NCI-H1092 treated with DMSO at 0.1 percent for 48 hours (cell line): ENCODE results near the gene FDX2.
"Not testable (repeated sequence)": the region's sequence is repeated elsewhere in the genome, so short reads cannot be mapped to it uniquely, and the experiment has no call there.

Source experiments
- DNase-seq: peaks from one replicate; lab custom pipeline; 2025; lab: John Stamatoyannopoulos, UW

FDX2 gene

DNA sequence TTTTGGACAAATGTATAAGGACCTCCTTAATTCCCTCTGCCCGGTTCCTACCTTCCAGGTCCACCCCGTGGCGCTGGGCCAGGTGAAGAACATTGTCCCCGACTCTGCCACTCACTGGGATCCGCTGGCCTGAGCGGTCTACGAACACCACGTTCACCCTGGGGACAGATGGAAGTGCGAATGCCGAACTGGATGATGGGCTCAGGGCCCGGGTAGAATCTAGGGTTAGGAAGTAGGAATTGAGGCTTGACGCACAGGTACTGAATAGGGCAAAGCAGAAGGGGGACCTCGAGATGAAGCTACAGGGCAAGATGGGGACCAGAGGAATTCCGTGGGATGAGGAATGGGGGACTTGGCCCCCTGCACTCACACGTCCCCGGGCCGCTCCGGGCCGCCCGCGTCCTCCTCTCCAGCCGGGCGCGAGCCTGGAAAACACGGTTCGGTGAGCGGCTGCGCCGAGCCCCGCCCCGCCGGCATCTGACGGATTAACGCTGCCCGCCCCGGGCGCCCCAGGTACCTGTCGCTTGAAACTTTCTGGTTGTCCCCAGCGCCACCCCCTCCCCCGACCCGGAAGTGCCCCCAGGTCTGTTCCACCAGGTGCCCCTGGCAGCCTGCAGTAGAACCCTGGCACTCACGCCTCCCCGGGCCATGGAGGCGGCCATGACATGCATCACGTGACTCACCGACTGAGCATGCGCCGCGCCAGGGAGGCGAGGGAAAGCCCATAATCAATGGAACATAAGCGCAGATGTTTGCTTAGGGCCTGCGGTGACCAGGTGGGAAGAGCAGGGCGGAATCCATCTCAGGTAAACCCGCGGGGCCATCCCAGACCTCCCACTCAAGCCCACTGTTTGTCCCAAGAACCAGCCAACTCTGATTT lies at the start of gene FDX2:
Gene FDX2 (minus strand): TSS at position 681 of the 880 bp plus-strand sequence. CDS start 19 bp downstream, at position 662.
- DNase-seq, result peak; percentile 88

DNA sequence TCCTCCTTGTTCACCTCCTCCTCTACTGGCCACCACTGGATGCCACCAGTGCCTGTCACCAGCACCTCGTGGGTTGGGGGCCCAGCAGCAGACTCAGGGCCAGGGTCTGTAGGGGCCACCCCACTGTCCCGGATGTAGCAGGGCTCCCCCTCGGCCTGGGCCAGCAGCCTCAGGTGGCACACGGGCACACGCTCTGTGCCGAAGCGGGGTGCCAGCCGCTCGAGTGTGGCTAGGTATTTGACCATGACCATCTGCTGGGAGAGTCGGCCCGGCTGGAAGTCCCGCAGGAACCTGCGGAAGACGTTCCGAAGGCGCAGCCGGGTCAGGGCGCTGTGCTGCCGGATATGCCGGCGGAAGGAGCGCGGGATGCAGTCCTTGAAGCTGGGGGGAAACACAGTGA lies 49.7 kb upstream of the FDX2 start:
- no peak for DNase-seq

DNA sequence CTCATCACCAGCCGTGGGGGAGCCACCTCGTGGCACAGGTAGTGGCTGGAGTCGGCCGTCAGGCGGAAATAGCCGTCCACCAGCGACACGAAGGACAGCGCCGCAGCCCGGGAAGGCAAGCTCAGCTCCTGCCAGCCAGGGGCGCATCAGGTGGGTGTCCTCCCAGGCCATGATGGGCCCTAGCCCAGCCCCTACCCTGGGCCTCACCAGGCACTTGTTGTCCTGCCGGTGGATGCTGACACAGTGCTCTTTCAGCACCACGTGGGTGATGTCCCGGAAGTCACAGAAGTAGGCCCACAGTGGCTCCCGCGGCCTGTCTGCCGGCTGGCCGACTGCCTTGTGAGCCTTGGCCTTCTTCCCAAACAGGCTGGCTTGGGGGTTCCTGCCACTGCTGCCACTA lies 48.8 kb upstream of the FDX2 start:
- DNase-seq, result no peak

DNA sequence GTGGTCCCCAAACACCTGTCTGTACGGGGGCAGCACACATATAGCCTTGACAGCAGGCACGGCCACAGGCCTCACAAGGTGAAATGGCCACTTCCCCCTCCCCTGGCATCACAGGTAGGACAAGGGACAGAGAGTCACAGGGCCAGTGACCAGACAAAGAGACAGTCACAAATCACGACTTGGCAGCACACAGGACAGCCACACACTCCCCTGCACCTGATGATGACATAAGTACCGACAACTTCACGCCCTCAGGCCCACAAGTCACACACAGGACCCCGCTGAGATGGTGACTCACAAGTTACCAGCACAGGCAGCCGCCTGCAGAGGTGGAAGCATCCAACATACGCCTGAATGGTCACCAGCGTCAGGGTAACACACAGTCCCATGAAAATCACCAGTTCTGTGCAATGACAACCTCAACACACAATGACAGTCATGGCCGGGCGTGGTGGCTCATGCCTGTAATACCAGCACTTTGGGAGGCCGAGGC lies 48.0 kb upstream of the FDX2 start:
- no peak for DNase-seq

DNA sequence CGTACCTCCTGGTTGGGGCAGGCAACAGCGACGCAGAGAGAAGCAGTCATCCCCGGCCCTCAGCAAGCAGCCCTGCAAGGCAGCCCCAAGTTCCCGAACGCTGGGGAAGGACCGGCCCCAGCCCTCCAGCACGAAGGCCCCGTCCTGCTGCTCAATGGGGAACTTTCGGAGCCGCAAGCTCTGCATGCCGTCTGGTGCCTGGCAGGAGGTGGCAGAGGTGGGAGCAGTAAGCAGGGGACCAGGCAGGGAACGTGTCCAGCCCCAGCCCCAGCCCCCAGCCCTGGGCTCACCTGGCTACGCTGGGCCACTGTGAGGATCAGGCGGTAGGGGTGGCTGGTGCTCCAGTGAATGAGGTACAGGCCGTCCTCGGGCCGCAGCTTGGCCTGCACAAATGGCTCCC lies 46.4 kb upstream of the FDX2 start:
- no peak for DNase-seq

DNA sequence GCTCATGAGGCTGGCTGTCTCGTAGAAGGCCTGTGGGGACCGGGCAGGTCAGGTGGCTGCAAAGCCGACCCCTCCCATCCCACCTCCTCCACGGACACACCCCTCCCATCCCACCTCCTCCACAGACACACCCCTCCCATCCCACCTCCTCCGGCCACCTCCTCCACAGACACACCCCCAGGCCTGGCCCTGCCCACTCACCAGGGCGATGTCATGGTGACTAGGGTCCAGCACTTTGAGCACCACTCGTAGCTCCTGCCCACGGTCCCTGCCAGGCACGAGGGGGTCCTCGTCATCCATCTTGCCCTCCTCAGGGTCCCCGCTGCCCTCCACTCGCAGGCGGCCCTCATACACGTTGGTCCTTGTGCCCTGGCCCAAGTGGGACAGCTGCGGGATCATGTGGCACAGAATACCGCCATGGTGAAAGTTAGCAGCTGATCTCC lies 45.8 kb upstream of the FDX2 start:
- no peak for DNase-seq

DNA sequence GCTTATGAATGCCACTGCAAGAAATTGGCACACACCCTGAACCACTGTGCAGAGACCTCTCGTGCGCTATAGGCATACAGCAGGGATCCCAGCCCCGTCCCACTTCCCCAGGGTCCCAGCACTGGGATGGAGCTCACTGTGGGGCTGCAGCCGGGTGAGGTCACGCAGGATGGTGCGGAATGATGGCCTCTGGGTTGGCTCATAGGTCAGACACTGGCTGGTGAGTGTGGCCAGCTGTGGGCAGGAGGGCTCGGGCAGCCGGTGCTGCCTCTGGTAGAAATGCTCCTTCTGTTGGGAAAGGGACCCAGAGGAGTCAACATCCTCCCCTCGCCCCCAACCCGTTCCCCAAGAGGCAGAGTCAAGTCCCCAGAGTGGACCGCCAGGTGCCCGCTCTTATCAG lies 40.6 kb upstream of the FDX2 start:
- DNase-seq, result no peak

DNA sequence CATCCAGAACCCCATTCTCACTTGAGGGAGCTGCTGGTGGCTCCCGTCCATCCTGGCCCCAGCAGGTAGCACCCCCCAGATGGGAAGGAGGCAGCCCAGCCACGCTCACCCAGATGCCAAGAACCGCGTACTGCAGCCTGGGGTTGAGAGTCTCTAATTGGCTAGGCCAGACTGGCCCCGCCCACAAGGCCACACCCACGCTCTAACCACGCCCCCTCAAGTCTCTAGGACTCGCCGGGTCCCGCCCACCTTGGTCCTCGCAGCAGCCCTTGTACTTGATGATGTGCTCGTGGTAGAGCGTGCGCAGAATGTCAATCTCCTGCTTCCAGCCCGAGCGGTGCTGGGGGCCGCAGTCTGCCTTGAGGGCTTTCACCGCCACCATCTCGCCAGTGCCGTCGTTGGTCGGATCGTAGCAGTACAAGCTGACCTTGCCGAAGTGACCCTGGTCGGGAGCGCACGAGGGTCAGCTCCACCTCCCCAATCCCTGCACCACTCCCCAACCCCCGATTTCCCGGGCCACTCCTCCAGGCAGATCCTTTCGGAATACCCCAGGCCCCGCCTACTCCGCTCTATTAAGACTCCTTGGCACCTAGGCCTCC lies 38.1 kb upstream of the FDX2 start:
- no peak for DNase-seq

DNA sequence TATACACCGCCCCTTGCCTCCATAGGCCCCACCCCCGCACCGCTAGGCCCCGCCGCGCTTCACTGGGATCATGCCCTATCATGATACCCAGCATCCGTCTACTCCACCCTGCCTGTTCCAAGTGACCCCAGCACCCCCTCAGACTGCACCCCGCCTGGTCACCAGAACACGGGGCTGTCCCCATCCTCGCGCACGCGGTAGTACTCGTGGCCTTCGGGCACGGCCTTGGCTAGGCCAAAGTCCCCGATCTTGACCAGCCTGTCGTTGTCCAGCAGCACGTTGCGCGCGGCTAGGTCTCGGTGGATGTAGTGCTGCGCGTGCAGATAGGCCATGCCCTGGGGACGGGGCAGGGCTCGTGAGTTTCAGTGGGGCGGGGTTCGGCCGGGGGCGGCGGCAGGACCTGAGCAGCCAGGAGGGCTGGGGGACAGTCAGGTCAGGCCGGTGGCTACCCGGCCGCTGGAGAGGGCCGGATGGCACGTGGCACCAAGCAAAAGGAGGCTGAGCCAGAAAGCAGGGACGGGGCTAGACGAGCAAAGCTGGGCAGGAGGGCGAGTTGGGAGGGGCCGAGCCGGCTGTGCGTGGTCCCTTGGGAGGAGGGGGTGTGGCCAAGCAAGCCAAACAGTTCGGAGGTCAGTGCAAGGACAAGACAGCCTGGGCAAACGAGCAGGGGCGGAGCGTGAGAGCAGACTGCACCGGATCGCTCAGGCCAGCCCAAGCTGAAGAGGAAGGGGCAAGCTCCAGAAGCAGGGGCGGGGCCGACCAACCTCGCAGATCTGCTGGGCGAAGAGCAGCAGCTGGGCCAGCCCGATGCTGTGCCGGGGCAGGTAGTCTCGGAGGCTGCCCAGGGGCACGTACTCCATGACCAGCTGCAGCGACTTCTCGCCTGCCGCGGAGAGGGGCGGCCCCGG lies 37.2 kb upstream of the FDX2 start:
- DNase-seq, result no peak

DNA sequence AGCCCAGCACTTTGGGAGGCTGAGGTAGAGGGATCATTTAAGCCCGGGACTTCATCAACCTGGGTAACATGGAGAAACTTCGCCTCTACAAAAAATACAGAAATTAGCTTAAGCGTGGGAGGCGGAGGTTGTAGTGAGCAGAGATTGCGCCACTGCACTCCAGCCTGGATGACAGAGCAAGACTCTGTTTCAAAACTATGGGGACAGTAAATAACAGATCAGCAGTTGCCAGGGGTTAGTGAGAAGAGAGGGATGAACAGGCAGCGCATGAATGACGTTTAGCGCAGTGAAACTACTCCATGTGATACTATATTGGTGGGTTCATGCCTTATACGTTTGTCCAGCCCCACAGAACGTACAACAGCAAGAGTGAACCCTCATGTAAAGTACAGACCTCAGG lies 30.7 kb upstream of the FDX2 start:
- DNase-seq, result no peak

DNA sequence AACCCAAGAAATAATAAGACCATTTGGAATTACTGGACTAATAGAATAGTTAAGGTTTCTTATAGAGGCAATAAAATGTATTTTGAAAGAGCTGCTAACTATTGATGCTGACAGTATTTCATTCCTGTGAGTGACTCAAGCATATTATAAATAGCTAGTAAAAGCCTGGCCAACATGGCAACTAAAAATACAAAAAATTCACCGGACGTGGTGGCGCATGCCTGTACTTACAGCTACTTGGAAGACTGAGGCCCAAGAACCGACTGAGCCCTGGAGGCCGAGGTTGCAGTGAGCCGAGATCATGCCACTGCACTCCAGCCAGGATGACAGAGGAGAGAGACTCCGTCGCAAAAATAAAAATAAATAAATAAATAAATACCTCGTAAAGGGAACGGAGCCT lies 29.0 kb upstream of the FDX2 start:
- DNase-seq, result no peak

DNA sequence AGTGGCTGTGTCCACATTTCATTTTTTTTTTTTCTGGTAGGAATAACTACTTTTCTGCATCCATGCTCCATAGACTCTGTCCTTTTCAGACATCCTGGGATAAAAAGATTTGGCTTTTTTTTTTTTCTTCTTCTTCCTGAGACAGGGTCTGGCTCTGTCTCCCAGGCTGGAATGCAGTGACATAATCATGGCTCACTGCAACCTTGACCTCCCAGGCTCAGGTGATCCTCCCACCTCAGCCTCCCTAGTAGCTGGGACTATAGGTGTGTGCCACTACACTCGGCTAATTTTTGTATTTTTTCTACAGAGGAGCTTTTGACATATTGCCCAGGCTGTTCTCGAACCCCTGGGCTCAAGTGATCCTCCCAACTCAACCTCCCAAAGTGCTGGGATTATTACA lies 27.7 kb upstream of the FDX2 start:
- no peak for DNase-seq

DNA sequence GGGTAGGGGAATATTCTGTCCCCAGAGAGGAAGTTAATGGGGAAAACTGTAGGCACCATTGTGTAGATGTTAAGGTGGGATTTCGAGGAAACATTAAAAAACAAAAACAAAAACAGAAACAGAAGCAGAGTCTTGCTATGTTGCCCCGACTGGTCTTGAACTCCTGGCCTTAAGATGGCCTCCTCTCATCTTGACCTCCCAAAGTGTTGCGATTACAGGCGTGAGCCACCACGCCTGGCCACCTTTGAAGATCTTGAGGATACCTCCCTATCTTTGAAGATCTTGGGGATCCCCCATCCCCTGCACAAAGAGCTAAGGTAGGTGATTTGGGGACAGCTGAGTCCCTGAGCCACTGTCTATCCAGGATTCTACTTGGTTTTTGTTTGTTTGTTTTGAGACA lies 24.2 kb upstream of the FDX2 start:
- DNase-seq, result no peak

DNA sequence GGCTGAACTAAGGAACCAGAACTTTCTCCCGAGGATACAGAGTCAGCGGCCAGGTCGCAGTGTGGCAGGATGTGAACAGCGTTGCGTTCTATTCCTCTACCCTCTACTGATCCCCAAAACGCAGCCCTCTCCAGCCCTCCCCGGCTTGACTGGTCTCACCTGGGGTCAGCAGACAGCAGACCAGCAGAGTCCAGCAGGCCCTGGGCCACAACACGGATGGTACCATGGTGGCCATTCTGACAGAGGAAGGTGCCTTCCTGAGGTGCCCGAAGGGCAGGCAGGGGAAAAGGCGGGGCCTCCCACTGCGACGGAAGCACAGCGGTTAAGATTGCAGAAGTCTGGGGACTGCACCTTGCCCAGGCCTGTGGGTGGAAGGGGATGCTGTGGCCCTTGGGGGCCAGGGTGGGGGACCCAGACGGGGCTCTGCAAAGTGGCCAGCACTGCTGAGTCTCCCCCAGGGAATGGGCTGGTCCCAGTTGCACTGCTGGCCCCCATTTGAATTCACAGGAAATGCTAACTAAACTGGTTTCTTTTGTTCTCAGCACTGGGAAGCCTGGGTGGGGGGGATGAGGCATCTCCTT lies 23.7 kb upstream of the FDX2 start, which contains the start of gene ICAM3:
Gene ICAM3 (minus strand): TSS at position 245 of the 581 bp plus-strand sequence. CDS start 10 bp downstream, at position 235.
- DNase-seq, result no peak

DNA sequence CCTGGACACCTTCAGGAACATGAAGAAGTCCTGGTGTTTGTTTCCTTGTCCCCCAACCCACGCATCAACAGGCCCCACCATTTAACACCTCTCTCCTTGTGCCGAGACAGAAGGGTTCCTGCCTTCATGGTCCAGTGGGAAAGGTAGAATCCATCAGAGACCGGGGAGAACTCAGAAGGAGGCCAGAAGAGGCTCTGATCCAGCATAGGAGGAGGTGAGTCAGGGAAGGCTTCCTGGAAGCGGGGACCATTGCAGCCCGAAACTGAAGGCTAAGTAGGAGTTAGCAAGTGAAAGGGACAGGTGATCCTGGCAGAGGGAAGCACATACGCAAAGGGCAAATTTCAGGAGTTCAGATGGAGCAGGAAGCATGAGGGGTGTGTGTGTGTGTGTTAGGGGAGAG lies 23.1 kb upstream of the FDX2 start:
- DNase-seq, result no peak

DNA sequence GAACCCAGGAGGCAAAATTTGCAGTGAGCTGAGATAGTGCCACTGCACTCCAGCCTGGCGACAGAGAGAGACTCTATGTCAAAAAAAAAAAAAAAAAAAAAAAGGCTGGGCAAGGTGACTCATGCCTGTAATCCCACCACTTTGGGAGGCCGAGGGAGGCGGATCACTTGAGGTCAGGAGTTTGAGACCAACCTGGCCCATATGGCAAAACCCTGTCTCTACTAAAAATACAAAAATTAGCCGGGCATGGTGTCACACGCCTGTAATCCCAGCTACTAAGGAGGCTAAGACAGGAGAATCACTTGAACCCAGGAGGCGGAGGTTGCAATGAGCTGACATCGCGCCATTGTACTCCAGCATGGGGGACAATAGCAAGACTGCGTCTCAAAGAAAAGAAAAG lies 20.9 kb upstream of the FDX2 start:
- DNase-seq, result not testable (repeated sequence)

DNA sequence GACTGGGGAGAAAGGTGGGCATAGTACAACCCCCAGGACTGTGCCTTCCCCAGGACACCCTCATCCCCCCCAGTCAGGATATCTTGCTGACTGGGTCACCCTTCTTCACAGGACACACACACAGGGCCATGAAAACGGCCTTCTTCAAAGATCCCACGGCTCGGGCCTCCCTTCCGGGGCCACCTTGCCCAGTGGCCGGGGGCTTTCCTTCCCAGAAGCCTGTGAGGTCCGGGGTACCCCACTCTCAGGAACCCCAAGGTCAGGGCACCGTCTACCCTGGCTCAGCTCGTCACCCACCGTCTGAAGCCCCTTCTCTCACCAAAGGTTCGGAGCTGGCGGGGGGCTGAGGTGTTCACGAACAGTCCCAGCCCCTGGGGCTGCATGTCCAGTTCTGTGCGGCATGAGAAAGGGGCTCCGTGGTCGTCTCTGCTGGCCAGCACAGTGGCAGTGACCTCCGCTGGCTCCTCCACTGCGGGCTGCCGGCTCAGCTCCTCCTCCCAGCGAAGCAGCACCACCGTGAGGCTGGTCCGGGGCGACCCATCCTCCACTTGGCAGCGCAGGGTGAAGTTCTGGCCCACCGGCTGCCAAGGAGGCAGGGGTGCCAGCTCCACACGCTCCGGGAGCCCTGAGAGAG lies 19.7 kb upstream of the FDX2 start:
- no peak for DNase-seq

DNA sequence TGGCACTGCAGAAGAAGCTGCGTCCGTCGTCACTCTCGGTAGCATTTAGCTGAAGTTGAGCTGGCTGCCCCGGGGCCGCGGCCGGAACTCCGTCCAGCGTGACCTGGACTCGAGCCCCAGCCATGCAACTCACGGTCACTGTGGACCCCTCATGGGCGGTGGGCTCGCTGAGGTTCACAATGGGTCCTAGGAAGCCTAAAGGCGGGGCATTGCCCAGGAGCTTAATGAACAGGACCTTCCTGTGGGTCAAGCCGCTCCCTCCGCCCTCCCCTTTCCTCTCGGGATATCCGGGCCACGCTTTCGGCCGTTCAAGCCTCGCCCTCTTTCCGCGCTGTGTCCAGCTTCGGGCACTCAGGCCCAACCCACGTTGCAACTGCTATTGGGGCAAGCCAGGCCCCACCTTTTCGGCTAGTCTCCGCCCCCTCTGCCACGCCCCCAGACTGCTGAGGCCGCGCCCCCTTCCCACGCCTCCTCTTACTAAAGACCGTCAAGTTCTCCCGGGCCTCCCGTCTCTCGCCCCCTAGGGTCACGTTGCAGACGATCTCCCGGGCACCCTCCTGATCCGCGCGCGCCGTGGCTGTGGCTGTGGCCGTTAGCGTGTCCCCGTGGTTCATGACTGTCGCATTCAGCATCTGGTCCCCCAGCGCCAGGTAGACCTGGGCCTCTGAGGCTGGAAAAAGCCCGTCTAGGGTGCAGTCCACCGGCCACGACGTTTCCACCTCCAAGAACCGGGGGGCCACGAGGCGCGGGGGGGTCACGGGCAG lies 19.0 kb upstream of the FDX2 start:
- no peak for DNase-seq

DNA sequence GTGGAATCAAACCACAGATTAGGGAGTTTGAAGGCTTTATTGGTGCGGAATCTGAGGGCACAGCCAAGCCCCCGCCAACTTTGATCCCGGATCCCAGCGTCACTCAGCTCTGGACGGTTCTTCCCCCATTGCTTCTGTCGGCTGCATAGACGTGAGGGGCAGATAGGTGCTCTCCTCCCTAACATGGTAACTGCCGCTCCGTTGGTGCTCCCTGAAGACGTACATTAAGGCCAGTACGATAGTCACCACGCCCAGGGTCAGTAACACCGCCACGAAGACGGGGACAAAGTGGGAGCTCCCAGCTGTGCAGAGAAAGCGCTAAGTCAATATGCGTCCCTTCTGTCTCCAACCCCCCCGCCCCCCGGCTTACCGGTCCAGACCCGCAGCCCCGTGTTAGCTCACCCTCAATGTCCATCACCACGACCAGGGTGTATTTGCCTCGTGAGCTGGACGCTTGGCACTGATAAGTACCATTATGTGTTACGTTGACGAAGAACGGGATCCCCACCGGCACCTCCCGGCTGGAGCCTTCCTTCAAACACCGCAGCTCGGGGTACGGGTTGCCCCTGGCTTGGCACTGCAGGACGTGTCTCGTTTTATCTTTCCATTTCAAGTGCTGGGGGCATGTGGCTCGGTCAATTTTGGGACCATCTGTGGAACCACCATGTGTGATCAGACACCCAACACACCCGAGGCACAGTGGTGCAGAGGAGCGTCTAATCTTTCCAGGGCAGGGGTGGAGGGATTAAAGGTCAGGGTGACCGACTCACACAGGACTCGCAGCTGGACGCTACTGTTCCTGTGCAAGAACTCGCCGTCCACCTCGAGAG lies 18.2 kb upstream of the FDX2 start:
- DNase-seq, result no peak
